Hematopoietic multipotent progenitor cell treated with erythropoietin and hydrocortisone succinate and interleukin-3 and kit ligand, for 15 days (in vitro differentiated cells): Measurements from ENCODE around the gene MVB12B.
"Not testable (repeated sequence)": the region's sequence is repeated elsewhere in the genome, so short reads cannot be mapped to it uniquely, and the experiment has no call there.

Experiments
- DNase-seq: peaks from one replicate; pipeline ENCODE4 v3.0.0-alpha.2; 2015; ENCODE audit warnings: low spot score

The MVB12B gene

GRCh38 chr9:126326228-126327005 is at the start of gene MVB12B:
TSS of gene MVB12B (plus strand) at chr9:126326829. CDS start at chr9:126326930, 101 bp downstream.
- no peak for DNase-seq

GRCh38 chr9:126283799-126284465 is 42.7 kb upstream of the MVB12B start:
- no peak for DNase-seq

- DNase-seq = not testable (repeated sequence)
Observed at GRCh38 chr9:126285652-126286051, 41.0 kb upstream of the MVB12B start.

DNA sequence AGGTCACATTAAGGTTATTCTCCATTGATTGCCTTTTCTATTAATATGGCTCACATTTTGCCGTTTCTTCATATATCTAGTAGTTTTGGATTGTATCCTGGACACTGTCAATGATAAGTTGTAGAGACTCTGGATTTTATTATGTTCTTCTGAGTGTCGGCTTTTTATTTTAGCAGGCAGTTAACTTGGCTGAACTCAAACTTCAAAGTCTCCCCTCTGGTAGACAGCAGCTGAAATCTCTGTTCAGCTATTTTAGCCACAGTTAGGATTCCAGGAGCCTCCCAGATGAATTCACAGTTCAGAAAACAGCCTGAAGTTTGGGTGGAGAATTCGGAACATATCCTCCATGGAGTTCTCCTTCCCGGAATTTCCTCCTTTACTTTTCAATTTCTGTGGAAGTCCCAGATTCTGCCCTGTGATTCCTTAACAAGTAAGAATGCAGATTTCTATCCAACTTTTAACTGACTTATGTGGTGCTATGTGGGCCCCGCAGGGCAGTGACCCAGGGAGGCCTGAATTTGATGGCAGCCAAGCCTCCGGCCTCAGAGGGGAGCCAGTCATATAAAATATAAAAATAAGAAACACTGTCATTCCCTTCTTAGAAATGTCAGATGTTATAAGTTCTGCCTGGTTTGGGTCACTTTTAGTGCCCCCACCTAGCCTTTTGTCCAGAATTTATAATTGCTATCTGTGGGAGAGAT is 39.3 kb upstream of the MVB12B start:
- DNase-seq = no peak

GRCh38 chr9:126290871-126291270 is 35.8 kb upstream of the MVB12B start:
- DNase-seq = no peak

- DNase-seq = no peak
Observed at GRCh38 chr9:126291925-126292324, 34.7 kb upstream of the MVB12B start.

DNA sequence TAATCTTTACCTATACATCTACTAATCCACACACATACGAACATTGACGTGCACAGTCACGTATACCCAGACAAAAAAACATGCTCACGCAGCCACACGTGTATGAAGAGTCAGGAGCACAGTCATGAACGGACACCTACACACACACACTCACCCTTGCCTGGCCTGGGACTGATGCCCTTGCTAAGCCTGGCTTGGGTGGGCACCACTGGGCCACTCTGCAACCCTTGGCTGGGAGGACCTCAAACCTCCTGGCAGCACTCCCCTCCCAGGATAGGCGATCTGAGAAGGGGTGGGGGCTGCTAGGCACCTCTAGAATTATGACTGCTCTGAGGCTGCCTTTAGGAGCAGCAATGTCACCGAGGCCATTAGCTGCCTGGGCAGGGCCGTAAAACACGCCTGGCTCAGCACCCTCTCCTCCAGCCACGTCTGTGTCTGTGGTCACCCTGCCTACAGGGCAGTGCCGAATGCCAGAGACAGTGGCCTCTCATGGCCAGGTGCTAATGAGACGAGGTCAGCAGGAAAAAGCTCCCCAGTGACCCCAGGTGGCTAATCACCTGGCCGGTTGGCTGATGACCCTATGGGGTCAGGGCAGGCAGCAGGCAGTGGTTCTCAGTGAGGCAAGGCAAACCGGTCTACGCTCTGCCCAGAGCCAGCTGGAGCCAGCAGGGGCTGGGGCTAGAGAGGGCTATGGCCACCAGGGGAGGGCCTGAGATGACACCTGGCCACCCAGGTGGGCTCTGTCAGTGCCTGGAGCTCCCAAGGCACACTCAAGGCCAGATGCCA is 33.7 kb upstream of the MVB12B start:
- no peak for DNase-seq

GRCh38 chr9:126293522-126293889 is 33.1 kb upstream of the MVB12B start:
- DNase-seq = no peak

GRCh38 chr9:126294331-126295081 is 32.1 kb upstream of the MVB12B start:
- DNase-seq = no peak

DNA sequence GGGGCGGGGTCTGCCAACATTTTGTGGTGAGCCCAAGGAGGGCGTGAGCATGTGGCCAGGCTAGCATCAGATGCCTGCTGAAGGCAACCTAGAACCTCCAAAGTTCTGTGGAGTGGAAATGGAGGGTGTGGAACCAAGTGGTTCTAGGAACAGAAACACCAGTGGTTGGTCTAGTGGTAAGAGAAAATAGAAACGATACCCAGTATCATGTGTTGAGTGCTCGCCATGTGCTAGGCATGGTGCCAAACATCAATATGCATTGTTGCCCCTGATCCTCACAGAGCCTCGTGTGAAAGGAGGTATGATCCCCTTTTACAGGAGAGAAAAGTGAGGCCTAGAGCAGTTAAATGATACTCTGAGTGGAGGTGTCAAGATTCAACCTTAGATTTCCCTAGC is 31.5 kb upstream of the MVB12B start:
- no peak for DNase-seq

GRCh38 chr9:126295516-126295915 is 31.1 kb upstream of the MVB12B start:
- no peak for DNase-seq

DNA sequence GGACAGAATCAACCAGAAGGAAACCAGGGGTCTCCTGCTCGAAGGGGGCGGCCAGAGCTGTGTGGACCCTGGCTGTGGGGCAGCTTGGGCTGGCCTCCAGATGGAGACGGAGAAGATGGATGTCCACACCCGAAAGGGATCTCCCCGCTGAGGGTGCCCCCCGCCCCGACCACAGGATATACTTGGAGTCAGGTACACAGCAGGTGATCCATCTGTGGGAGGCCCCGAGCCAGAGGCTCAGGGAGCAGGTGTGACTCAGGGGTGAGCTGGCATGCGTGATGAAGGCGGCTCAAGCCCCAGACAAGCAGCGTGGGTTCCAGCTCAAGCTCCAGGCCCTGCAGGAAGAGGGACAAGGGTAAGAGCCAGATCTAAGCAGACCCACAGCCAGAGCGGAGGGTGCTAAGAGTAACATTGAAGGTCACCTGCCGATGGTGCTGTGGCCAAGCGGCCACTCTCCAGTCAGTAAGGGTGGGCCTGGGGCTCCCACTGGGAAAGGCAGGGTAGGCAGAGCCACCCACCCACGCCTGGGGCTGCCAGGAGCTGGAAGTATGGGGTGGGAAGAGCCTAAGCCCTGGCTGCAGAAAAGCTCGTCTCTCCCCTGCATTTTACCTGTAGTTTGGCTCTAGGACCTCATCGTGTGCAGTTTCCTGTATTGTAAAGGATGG is 30.6 kb upstream of the MVB12B start:
- DNase-seq = no peak

DNA sequence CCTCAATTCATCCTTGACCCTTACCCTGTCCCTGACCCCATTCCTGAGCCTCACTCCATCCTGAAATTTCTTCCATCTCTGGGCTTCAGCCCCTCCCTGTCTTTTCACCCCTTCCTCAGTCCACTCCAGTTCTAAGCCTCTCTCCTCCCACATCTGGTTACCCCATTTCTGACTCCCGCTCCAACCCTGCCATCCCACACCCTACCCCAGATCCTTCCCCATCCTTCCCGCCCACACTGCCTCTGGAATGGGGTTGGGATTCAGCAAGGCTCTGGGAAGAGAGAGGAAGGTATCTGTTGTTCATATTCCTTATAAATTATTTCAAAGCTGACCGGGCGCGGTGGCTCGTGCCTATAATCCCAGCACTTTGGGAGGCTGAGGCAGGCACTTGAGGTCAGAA is 29.9 kb upstream of the MVB12B start:
- DNase-seq = no peak

GRCh38 chr9:126297661-126298060 is 29.0 kb upstream of the MVB12B start:
- no peak for DNase-seq

DNA sequence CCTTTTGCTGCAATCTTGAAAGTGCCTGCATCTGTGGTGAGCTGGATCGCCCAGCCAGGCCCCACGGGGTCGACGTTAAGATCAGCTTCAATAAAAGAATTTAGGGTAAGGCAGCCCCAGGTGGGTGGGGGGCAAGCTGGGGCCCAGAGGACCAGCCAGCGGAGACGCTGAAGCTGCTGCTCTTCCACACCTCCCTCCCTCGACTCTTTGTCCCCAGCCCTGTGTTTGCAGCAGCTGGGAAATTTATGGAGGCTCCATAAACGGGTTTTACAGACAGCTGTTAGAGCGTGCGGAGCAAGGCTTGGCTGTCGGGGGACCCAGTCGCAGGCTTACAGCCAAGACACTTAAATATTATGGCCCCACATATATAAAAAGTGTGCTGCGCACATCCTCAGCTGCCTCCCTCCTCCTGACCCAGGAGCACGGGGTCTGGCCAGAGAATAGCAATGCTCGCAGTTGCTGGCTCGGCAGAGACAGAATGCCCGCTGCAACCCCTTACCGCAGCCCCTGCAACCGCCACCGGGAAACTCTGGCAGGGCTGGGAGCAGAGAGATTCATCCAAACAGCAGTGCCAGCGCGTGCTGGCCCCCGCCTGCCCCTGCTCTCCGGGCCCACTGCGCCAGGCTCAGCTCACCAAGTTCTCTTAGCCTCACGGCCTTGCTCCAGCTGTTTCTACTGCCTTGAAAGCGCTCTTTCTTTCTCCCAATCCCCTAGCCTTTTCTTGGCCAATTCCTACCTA is 28.4 kb upstream of the MVB12B start:
- no peak for DNase-seq

DNA sequence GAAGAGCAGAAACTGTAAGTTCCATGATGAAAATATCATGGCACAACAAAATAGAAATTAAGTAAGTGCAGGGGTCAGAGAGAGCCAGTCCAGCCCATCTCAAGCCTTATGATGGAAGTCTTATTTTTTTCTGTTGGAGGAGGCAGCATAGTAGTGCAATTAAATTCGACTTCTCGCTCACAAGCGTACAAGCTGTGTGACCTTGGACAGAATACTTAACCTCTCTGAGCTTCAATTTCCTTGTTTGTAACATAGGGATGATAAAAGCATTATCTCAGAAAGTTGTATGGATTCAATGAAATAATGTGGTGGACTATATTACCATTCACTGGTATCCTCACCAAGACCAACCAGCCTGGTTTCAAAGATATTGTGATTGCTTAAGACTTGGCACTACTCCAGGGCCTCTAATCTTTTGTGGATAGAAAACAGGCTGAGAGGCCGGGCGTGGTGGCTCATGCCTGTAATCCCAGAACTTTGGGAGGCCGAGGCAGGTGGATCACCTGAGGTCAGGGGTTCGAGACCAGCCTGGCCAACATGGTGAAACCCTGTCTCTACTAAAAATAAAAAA is 26.8 kb upstream of the MVB12B start:
- DNase-seq = no peak

DNA sequence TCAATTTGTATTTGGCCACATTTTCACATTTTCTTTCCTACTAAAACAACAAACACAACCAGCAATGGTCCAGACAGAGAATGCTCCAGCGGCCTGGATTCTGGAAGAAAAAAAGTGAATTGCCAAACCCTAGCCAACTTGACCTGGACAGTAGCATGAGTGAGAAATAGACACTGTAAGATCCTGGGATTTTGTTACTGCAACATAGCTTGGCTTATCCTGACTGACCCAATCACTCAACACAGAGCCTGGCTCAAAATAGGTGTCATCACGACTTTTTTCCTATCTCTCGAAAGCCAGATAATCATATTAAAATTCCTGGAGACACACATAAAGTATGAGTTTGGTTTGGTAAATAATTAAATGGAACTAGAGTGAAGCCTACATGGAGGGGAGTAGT is 25.4 kb upstream of the MVB12B start:
- DNase-seq = no peak

GRCh38 chr9:126301985-126302603 is 24.5 kb upstream of the MVB12B start:
- no peak for DNase-seq

DNA sequence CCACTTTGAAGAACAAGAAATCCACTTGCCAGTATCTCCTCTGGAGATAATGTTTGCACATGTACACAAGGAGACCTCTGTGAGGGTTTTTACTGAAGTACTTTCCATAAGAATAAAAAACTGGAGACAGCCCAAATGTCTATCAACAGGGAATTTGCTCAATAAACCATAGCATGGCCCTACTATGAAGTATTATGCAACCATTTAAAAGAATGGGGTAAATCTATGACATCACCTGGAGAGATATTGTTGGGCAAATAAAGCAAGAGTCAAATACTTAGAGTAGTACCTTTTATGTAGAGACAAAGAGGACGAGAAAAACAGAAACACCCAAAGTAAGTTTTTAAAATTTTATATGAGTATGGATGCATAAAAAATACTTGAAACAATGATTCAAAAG is 23.9 kb upstream of the MVB12B start:
- no peak for DNase-seq

DNA sequence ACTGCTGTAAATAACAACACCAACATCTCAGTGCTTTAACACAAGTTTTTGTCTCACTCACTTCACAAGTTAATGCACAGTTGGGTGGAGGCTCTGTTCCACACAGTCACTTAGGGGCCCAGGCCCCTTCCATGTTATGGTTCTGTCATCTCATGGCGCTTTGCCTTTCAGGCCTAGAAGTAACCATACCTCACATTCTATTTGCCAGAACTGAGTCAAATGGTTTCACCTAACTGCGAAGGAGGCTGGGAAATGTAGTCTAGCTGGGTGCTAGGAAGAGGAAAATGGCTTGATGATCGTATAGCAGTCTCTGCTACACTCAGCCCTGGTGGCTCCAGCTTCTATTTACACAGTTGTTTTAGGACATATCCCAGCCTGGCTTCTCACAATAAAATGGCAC is 23.1 kb upstream of the MVB12B start:
- DNase-seq = no peak
